NCI-H748 (cell line): ENCODE measurements around the gene SLC44A3.
"Not testable (repeated sequence)": the region's sequence is repeated elsewhere in the genome, so short reads cannot be mapped to it uniquely, and the experiment has no call there.

Source experiments
- DNase-seq: peaks from one replicate; lab custom pipeline; 2025; ENCODE audit not compliant: unreplicated experiment; lab: John Stamatoyannopoulos, UW

SLC44A3 gene

DNA sequence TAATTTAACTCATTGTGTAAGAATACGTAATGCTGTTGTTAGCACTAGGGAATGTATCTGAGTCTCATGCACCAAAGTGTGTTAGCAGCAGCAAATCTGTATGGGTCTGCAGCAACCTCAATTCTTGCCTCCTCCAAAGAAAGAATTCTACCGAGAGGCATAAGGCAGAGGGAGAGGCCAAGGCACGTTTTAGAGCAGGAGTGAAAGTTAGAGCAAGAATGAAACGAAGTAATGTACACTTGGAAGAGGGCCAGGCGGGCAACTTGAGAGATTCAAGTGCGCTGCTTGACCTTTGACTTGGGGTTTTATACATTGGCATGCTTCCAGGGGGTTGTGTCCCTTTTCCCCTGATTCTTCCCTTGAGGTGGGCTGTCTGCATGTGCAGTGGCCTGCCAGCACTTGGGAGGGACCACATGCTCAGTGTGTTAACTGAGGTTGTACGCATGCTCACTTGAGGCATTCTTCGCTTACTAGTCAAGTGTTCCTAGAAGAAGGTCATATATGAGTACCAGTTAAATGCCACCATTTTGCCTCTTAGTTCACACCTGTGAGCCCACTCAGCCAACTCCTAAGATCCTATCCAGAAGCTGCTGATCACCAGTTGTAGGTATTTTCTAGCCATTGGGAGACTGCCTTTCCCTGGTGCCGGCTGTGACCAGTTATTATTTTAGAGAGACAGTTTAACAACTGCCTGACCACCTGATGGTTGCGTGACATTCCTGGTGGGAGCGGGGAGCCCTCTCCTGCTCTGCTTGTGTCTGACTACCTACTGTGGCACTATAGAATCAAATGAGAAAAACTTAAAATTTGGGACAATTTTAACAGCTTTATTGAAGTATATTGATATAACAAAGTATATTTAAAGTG lies 109.4 kb downstream of the SLC44A3 start:
- DNase-seq: no peak

DNA sequence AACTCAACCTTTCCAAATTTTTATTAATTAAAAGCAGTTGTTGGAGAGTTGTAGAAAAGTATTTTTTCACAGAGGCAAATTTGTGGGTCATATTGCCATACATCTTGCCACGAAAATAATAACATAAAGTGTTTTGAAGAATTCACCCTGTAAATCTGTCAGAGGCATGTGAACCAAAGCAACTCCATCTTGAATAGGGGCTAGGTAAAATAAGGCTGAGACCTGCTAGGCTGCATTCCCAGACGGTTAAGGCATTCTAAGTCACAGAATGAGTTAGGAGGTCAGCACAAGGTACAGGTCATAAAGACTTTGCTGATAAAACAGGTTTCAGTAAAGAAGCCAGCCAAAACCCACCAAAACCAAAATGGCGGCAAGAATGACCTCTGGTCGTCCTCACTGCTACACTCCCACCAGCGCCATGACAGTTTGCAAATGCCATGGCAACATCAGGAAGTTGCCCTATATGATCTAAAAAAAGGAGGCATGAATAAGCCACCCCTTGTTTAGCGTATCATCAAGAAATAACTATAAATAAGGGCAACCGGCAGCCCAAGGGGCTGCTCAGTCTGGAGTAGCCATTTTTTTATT lies 111.2 kb downstream of the SLC44A3 start:
- DNase-seq: no peak

DNA sequence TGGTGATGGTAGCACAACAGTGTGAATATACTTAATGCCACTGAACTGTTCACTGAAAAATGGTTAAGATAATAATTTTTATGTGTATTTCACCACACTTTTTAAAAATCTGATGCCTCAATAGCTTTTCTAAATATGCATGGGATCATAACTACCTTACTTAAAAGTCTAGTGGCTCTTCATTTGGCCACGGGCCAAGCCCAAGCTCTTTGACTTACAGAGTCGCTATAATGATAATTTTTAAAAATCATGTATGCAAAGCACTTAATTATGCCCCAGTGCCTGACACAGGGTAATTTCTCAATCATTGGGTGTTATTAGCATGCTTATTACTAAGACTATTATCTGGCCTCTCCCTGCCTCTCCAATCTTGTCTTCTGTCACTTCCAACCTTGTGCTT lies 114.4 kb downstream of the SLC44A3 start:
- peak; percentile 16 for DNase-seq

DNA sequence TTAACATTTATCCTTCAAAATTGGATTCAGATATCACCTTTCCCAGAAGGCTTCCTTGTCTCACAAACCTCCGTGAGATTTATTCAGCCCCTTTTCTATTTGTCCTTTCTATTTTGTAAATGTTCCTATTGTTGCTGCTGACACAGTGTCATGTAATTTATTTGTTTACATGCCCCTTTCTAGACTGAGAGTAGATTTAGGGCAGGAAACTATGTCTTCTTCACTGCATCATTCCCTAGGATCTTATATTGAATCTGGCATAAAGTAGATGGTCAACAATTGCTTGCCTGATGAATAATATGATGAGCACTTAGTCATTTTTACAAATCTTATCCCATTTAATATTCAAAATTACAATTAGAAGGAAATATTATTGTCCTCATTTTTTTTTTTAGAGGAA lies 114.9 kb downstream of the SLC44A3 start:
- DNase-seq: no peak

DNA sequence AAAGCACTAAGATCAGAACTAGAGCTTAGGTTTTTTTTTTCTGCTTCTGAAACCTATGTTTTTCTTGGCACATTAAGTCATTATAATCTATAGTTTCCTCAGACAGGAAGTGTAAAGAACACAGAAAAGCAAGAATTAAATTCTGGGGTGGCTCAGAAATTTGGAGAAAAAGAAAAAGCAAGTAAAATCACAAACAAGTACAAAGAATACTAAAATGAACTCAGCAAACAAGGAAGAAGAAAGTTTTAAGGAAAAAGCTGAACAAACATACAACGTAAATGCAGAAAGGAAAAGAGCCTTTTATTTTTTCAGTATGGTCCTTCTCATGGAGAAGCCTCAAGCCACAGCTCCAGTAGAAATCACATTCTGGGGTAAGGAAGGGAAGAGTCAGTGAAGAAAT lies 115.3 kb downstream of the SLC44A3 start:
- no peak for DNase-seq

DNA sequence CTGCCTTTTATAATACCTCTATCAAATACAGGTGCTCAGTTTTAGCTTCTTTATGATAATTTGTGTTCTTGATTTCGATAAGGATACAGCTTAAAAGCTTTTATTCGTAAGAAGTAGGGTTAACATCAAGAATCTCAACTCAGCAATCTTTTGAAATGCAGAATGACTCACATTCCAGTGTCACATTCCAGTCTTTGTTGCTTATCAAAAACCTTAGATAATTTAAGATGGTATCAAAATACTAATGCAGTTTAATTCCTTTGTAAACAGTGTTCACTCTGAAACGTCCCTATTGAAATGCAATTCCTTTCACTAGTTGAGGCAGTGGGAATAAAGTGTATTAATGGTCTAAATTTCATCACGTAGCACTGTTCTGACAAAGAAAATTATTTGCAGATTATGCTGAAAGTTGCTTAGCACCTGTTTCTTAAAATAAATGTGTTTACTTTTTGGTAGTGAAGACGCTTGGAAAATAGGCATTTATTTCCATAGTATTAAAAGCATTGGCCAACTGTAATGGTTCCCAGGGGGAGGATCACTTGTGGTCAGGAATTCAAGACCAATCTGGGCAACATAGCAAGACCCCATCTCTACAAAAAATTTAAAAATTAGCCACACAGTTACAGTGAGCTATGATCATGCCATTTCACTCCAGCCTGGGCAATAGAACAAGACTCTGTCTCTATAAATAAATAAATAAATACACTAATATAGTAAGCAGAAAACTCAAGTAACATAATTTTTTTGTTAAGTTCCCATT lies 116.9 kb downstream of the SLC44A3 start:
- no peak for DNase-seq

DNA sequence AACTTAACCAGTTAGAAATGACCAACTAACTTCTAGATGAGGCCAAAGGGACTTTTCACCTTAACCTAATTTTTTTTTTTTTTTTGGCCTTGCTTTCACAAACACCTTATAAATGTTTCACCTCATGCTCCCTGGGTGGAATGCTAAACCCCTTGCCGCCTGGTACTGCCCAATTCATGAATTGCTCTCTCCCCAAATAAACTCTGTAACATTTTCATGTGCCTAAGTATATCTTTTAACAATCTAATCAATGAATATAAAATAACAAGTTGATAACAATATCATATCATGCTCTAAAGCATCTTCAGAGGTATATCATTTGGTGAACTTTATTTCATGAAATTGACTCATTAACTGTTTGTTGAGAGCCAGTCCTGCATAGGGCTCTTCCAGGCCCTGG lies 117.7 kb downstream of the SLC44A3 start:
- no peak for DNase-seq

DNA sequence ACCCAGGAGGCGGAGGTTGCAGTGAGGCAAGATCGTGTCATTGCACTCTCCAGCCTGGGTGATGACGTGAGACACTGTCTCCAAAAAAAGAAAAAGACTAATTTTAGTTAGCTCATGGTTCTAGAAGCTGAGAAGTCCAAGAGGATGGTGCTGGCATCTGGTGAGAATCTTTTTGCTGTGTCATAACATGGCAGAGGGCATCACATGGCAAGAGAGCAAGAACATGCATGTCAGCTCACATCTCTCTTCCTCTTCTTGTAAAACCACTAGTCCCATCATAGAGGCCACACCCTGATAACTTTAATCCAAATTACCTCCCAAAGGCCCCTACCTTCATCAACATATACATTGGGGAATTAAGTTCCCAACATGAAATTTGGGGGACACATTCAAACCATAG lies 120.6 kb downstream of the SLC44A3 start:
- DNase-seq: no peak

DNA sequence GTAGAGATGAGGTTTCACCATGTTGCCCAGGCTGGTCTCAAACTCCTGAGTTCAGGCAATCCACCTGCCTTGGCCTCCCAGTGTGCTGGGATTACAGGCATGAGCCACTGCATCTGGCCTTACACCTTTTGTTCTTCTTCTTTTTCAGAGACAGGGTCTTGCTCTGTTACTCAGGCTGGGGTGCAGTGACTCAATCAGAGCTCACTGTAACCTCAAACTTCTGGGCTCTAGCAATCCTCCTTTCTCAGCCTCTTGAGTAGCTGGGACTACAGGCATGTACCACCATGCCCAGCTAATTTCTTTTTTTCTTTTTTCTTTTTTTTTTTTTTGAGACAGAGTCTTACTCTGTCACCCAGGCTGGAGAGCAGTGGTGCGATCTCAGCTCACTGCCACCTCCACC lies 121.3 kb downstream of the SLC44A3 start:
- DNase-seq: not testable (repeated sequence)

DNA sequence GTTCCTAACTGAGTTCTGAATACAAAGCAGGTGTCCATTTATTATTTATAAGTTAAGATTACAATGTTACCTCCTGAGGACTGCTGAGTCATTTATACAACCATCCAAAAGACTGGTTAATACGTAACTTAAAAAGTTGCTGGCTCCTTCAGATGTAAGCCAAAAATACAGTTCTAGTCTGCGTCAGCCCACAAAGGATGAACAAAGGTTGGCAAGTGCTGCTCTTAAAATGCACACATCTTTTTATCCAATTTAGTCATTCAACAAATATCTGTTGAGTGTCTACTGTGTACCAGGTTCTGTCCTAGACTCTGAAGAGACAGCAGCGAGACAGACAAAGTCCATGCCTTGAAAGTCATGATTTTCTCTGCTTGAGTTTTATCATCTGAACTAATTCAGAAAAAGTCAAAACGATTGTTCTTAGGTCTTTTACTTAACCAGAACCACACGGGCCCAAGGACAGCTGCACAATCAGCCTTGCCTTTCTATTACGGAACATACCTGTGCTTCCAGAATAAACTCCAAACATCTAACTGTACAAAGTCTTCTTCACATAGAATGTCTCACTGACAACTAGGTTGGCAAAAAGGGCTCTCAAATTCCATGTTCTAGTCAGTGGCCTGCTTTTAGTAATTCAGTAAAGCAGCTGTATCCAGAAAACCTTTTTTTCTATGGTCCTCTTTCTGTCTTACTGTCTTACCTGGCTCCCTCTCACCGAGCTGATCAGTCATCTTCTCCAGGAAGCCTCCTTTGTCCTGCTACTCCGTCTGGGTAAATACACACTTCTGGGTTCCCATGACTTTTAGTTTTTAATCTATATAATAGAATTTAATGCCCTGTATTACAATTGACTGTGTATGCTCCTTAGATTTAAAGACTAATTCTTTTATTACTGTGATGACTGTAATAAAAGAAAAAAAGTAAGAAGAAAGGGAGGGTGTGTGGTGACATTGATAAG lies 122.3 kb downstream of the SLC44A3 start:
- no peak for DNase-seq
